Prostate gland (tissue), 2 donors: ENCODE results near the gene CTLA4. TPM values are rescaled to one million over a fixed set of nuclear protein-coding genes. Genes with fewer than 3 reads are reported as not detected.

Experiments used
- DNase-seq: peaks from one replicate; pipeline ENCODE4 v3.0.0-alpha.2; 2019; ENCODE audit warnings: low spot score
- H3K27ac ChIP-seq, 2 donors: fragments of 200-600 bp; sonication (generic); 2 replicates each; pipeline ENCODE4 v1.5.1; 2017 to 2019
- H3K27me3 ChIP-seq: fragments of 200-600 bp; sonication (generic); replicated peaks from 2 replicates; pipeline ENCODE4 v1.5.1; 2019; ENCODE audit not compliant: insufficient read depth
- H3K36me3 ChIP-seq, 2 donors: fragments of 200-600 bp; sonication (generic); 1 replicate in 1 of 2; 2 replicates in 1 of 2; pipeline versions ENCODE4 v1.5.1 to v1.8.1; 2017 to 2019
- H3K4me1 ChIP-seq: fragments of 200-600 bp; sonication (generic); replicated peaks from 2 replicates; pipeline ENCODE4 v1.5.1; 2019
- H3K4me3 ChIP-seq, 2 donors: fragments of 200-600 bp; sonication (generic); 2 replicates each; pipeline ENCODE4 v1.5.1; 2017 to 2019
- H3K9me3 ChIP-seq: fragments of 200-600 bp; sonication (generic); 2 replicates; pipeline ENCODE4 v1.5.1; 2017
- POLR2A ChIP-seq: fragments of 450-650 bp; IDR thresholded peaks from one replicate; pipeline ENCODE4 v1.6.1; 2016; ENCODE audit warnings: antibody characterized with exemption, mild to moderate bottlenecking
- POLR2AphosphoS5 ChIP-seq: sonication (generic); formaldehyde crosslinking; IDR thresholded peaks from one replicate; pipeline ENCODE4 v1.6.1; 2017; ENCODE audit warnings: antibody characterized with exemption
- WGBS: methylation state at CpG from one replicate; pipeline ENCODE4 v1.1.5; 2018; 5-methylcytosine and 5-hydroxymethylcytosine counted together
- intact Hi-C: fragments of 100-400 bp; cut with DNase I; formaldehyde crosslinking; loops from one replicate; pipeline ENCODE4 v1.14.2; 2022
- total RNA-seq, 2 donors: library from RNA; depleted of rRNA; stranded (reverse); fragments of >200 nt; gene quantifications; one replicate each; pipeline ENCODE4 v1.1.0, GENCODE V29; 2016
- TF ChIP-seq, protein P1 (sequence below), 4 experiments: fragments of 200-600 bp in 2 of 4; fragments of 450-650 bp in 2 of 4; sonication (generic) in 2 of 4; IDR thresholded peaks; 1 replicate in 3 of 4; 2 replicates in 1 of 4; pipeline ENCODE4 v1.5.1; 2016 to 2019; ENCODE audit warnings: antibody characterized with exemption in 4 of 4, mild to moderate bottlenecking in 2 of 4, moderate library complexity in 2 of 4

CTLA4 gene
- total RNA-seq, 2 donors from 2014 or later: 0.28 to 0.73 TPM

DNA sequence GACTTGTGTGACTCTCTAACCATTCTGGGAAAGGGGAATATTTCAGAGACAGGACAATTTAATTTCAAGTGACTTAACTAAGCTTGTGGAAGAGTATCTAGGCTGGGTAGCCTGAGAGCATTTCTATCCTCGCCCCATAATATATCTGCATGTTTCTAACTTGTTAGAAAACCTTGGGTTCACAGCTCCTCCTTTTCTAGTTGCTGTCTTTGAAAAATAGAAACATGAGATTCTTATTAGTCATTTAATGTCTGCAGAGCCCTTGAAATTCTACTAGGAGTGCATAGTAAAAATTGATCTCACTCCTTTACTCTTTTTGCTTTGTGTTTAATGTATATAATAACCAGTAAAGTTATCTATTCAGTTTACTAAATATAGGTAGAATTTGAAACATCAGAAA is 22.4 kb downstream of the CTLA4 start:
- Histone ChIP-seq H3K27me3 (no peaks in the 10 kb centered on the region), H3K9me3 (no peaks in the 10 kb centered on the region), H3K36me3 (no peaks in the 10 kb centered on the region), H3K4me1 (no peaks in the 10 kb centered on the region), H3K27ac (no peak overlapping the region), H3K4me3 (no peak overlapping the region)
- TF ChIP-seq POLR2A (no peak), POLR2AphosphoS5 (no peak)
- TF ChIP-seq, protein P1, sequence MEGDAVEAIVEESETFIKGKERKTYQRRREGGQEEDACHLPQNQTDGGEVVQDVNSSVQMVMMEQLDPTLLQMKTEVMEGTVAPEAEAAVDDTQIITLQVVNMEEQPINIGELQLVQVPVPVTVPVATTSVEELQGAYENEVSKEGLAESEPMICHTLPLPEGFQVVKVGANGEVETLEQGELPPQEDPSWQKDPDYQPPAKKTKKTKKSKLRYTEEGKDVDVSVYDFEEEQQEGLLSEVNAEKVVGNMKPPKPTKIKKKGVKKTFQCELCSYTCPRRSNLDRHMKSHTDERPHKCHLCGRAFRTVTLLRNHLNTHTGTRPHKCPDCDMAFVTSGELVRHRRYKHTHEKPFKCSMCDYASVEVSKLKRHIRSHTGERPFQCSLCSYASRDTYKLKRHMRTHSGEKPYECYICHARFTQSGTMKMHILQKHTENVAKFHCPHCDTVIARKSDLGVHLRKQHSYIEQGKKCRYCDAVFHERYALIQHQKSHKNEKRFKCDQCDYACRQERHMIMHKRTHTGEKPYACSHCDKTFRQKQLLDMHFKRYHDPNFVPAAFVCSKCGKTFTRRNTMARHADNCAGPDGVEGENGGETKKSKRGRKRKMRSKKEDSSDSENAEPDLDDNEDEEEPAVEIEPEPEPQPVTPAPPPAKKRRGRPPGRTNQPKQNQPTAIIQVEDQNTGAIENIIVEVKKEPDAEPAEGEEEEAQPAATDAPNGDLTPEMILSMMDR (IDR thresholded peaks at IDR 0.05): no peak
- WGBS: 88% methylated on average over 1 of the region's 1 CpG
- intact Hi-C loops: no loop called here
- no peak for DNase-seq

DNA sequence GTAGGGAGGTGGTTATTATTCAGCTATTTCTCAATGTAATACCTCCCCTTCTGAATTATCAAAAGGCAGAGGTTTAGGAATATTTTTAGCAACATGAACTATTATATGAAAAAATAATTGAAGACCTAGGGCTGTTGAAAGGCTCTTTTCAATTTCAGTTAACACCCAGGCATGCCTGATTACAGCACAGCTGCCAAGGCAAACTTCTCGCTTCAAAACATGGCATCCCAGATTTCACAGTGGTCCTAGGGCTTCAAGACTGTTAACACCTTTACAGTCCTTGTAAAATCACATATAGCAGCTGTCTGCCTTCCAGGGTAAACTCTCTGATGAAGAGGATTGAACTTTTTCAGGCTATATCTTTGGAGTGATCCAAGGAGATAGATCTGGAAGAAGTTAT is 23.2 kb downstream of the CTLA4 start:
- no peaks in the 10 kb centered on the region for H3K36me3 ChIP-seq
- WGBS: 80% methylated on average over 1 of the region's 1 CpG
- no peak for DNase-seq
- no peak overlapping the region for H3K4me3 ChIP-seq
- no peaks in the 10 kb centered on the region for H3K9me3 ChIP-seq
- TF ChIP-seq, protein P1 (IDR thresholded peaks at IDR 0.05): no peak
- TF ChIP-seq POLR2A (no peak), POLR2AphosphoS5 (no peak)
- H3K27me3 ChIP-seq: no peaks in the 10 kb centered on the region
- intact Hi-C loops: no loop called here
- no peak overlapping the region for H3K27ac ChIP-seq
- H3K4me1 ChIP-seq: no peaks in the 10 kb centered on the region

DNA sequence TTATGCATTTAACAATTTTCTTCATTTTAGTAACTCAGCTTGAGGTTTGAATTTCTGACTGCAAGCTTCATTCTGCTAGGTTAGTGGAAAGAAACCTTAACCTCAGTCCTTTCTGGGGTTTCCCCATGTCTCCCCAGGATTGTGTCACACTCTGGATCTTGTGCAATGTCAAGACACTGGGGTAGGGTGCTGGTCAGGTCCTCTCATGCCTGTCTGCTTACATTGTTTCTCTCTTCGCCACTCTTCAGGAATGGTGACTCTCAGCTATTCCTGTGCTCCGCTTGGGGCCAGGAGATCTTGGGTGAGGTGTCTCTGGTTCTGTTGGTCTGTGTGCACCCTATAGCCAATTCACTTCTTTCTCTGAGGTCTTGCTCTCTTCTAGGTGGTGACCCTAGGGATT is 23.9 kb downstream of the CTLA4 start:
- Histone ChIP-seq H3K9me3 (no peaks in the 10 kb centered on the region), H3K27me3 (no peaks in the 10 kb centered on the region), H3K4me1 (no peaks in the 10 kb centered on the region), H3K27ac (no peak overlapping the region), H3K36me3 (no peaks in the 10 kb centered on the region), H3K4me3 (no peak overlapping the region)
- DNase-seq: no peak
- intact Hi-C loops: no loop called here
- TF ChIP-seq POLR2A (no peak), POLR2AphosphoS5 (no peak)
- TF ChIP-seq, protein P1 (IDR thresholded peaks at IDR 0.05): no peak
- WGBS: 91% methylated on average over 2 of the region's 2 CpGs

DNA sequence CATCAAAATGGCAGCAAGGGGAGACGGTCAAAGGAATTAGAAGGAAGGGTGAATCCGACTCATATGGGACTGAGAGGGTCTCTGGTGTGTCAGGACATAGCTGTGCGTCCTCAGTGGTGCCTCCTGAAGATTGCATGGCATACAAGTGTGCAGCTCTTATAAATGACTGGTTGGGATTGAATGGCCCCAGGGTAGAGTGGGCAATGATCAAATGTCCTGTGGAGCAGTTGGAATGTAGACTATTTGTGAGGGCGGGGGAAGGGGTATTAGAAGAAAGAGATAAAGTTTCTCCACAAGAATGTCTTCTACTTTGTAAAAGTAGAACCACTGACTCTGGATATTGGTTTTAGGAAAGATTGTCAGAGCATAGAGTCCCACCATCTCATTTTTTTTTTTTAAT is 24.6 kb downstream of the CTLA4 start:
- Histone ChIP-seq H3K27ac (no peak overlapping the region), H3K36me3 (no peaks in the 10 kb centered on the region), H3K27me3 (no peaks in the 10 kb centered on the region), H3K9me3 (no peaks in the 10 kb centered on the region), H3K4me1 (no peaks in the 10 kb centered on the region), H3K4me3 (no peak overlapping the region)
- intact Hi-C loops: no loop called here
- no peak for DNase-seq
- 95% methylated on average over 4 of the region's 4 CpGs for WGBS
- TF ChIP-seq, protein P1 (IDR thresholded peaks at IDR 0.05): no peak
- TF ChIP-seq POLR2A (no peak), POLR2AphosphoS5 (no peak)

DNA sequence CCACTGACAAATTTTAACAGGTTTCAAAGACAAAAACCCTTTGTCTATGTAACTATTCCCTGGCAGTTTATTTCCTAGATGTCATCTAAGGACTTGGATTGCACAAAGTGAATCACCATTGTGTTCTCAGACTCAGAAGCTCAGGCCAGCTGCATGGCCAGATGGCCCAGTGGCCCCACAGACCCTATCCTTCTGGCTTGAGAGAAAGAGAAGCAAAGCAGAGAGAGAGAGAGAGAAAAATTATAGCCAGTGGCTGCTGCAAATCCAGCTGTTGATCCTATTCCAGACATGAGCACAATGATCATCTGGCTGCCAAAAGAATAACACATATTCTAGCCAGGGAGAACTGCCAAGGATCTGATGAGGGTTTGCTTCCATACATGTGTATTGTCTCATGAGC is 25.8 kb downstream of the CTLA4 start:
- TF ChIP-seq, protein P1 (IDR thresholded peaks at IDR 0.05): no peak
- no peak for TF ChIP-seq POLR2A
- TF ChIP-seq POLR2AphosphoS5: no peak
- H3K27me3 ChIP-seq: no peaks in the 10 kb centered on the region
- H3K9me3 ChIP-seq: no peaks in the 10 kb centered on the region
- intact Hi-C loops: no loop called here
- H3K4me3 ChIP-seq: no peak overlapping the region
- H3K4me1 ChIP-seq: no peaks in the 10 kb centered on the region
- no peaks in the 10 kb centered on the region for H3K36me3 ChIP-seq
- DNase-seq: no peak
- no peak overlapping the region for H3K27ac ChIP-seq
